WTC11 (cell line): ENCODE results near the gene CLDN7. TPM values are rescaled to one million over a fixed set of nuclear protein-coding genes. Genes with fewer than 3 reads are reported as not detected.

Source experiments
- ATAC-seq: fragments of 200-7000 bp; cut with Tn5 transposase; 2 replicates; pipeline ENCODE4 v1.10.0; 2021; ENCODE audit warnings: mild to moderate bottlenecking, moderate library complexity
- CTCF ChIA-PET: fragments of 300-600 bp; sonication (Branson Sonifier 250); formaldehyde crosslinking; loops from one replicate; lab custom pipeline; 2021; ENCODE audit warnings: antibody characterized with exemption; lab: Charles Lee
- POLR2A ChIA-PET: fragments of 350-600 bp; sonication (Branson Sonifier 250); formaldehyde crosslinking; loops from one replicate; lab custom pipeline; 2021; ENCODE audit warnings: antibody characterized with exemption; lab: Charles Lee
- DNase-seq: peaks from one replicate; pipeline ENCODE4 v3.0.0; 2021; ENCODE audit warnings: low spot score
- H3K27ac Mint-ChIP-seq: 2 replicates; pipeline ENCODE4 v1.8.0; 2021; ENCODE audit warnings: mixed read lengths
- H3K27me3 Mint-ChIP-seq: 2 replicates; pipeline ENCODE4 v1.8.0; 2021; ENCODE audit warnings: low read depth, mild to moderate bottlenecking, moderate library complexity, mixed read lengths
- H3K36me3 Mint-ChIP-seq: 2 replicates; pipeline ENCODE4 v1.8.0; 2021; ENCODE audit warnings: mixed read lengths
- H3K4me1 Mint-ChIP-seq: 2 replicates; pipeline ENCODE4 v1.8.0; 2022; ENCODE audit warnings: mixed read lengths
- H3K4me3 Mint-ChIP-seq: 2 replicates; pipeline ENCODE4 v1.8.0; 2021; ENCODE audit warnings: mild to moderate bottlenecking, moderate library complexity, mixed read lengths
- H3K9me3 Mint-ChIP-seq: 2 replicates; pipeline ENCODE4 v1.8.0; 2021; ENCODE audit warnings: mixed read lengths
- CBFB ChIP-seq: sonication (generic); formaldehyde crosslinking; IDR thresholded peaks from 2 replicates; pipeline ENCODE4 v1.8.1; 2022; ENCODE audit warnings: mild to moderate bottlenecking, low read depth, missing genetic modification reagents
- CREM ChIP-seq: sonication (generic); formaldehyde crosslinking; IDR thresholded peaks from 2 replicates; pipeline ENCODE4 v1.8.1; 2022; ENCODE audit warnings: mild to moderate bottlenecking, missing genetic modification reagents, moderate library complexity
- E2F4 ChIP-seq: sonication (generic); formaldehyde crosslinking; IDR thresholded peaks from 2 replicates; pipeline ENCODE4 v1.8.1; 2022; ENCODE audit warnings: low read depth, mild to moderate bottlenecking, moderate library complexity, missing genetic modification reagents, borderline replicate concordance
- E2F5 ChIP-seq: sonication (generic); formaldehyde crosslinking; IDR thresholded peaks from 2 replicates; pipeline ENCODE4 v1.8.1; 2022; ENCODE audit warnings: mild to moderate bottlenecking, moderate library complexity, missing genetic modification reagents
- ELF4 ChIP-seq: sonication (generic); formaldehyde crosslinking; IDR thresholded peaks from 2 replicates; pipeline ENCODE4 v1.8.1; 2022; ENCODE audit warnings: low read depth, mild to moderate bottlenecking, moderate library complexity, missing genetic modification reagents
- ETV6 ChIP-seq: sonication (generic); formaldehyde crosslinking; IDR thresholded peaks from 2 replicates; pipeline ENCODE4 v1.8.1; 2022; ENCODE audit warnings: mild to moderate bottlenecking, missing genetic modification reagents
- FOXP1 ChIP-seq: sonication (generic); formaldehyde crosslinking; IDR thresholded peaks from 2 replicates; pipeline ENCODE4 v1.8.0; 2022; ENCODE audit warnings: missing genetic modification reagents, mild to moderate bottlenecking, moderate library complexity, borderline replicate concordance
- KAT7 ChIP-seq: sonication (generic); formaldehyde crosslinking; IDR thresholded peaks from 2 replicates; pipeline ENCODE4 v1.8.1; 2023; ENCODE audit warnings: missing genetic modification reagents, mild to moderate bottlenecking, borderline replicate concordance
- MYBL2 ChIP-seq: sonication (generic); formaldehyde crosslinking; IDR thresholded peaks from 2 replicates; pipeline ENCODE4 v1.8.1; 2023; ENCODE audit warnings: mild to moderate bottlenecking, moderate library complexity, missing genetic modification reagents
- NFATC4 ChIP-seq: fragments of 250-450 bp; sonication (Bioruptor Pico); IDR thresholded peaks from 2 replicates; pipeline ENCODE4 v1.9.0; 2021; ENCODE audit warnings: mild to moderate bottlenecking
- NR1H2 ChIP-seq: sonication (generic); formaldehyde crosslinking; IDR thresholded peaks from 2 replicates; pipeline ENCODE4 v1.9.0; 2021; ENCODE audit warnings: mild to moderate bottlenecking, moderate library complexity, missing genetic modification reagents
- NR2C2 ChIP-seq: sonication (generic); formaldehyde crosslinking; IDR thresholded peaks from 2 replicates; pipeline ENCODE4 v1.8.0; 2022; ENCODE audit warnings: mild to moderate bottlenecking, missing genetic modification reagents
- PRRX2 ChIP-seq: fragments of 250-450 bp; sonication (Bioruptor Pico); IDR thresholded peaks from 2 replicates; pipeline ENCODE4 v1.8.0; 2021; ENCODE audit warnings: mild to moderate bottlenecking
- SP1 ChIP-seq: sonication (generic); formaldehyde crosslinking; conservative IDR thresholded peaks from 2 replicates; pipeline ENCODE4 v1.8.1; 2022; ENCODE audit warnings: missing genetic modification reagents
- total RNA-seq: library from RNA; stranded (reverse); gene quantifications from 3 replicates; pipeline ENCODE4 v1.2.3, GENCODE V29; 2021
- TF ChIP-seq, protein P1 (sequence below): fragments of 250-450 bp; sonication (Bioruptor Pico); IDR thresholded peaks from 2 replicates; pipeline ENCODE4 v2.1.2; 2022; ENCODE audit warnings: mild to moderate bottlenecking, moderate library complexity
- TF ChIP-seq, protein P2 (sequence below): sonication (generic); formaldehyde crosslinking; IDR thresholded peaks from 2 replicates; pipeline ENCODE4 v1.8.0; 2022; ENCODE audit warnings: mild to moderate bottlenecking, missing genetic modification reagents
- TF ChIP-seq, protein P3 (sequence below): sonication (generic); formaldehyde crosslinking; IDR thresholded peaks from 2 replicates; pipeline ENCODE4 v1.8.0; 2023; ENCODE audit warnings: mild to moderate bottlenecking, missing genetic modification reagents
- TF ChIP-seq, protein P4 (sequence below): sonication (generic); formaldehyde crosslinking; IDR thresholded peaks from 2 replicates; pipeline ENCODE4 v1.8.0; 2022; ENCODE audit warnings: mild to moderate bottlenecking, missing genetic modification reagents
- TF ChIP-seq, protein P5 (sequence below): sonication (generic); formaldehyde crosslinking; IDR thresholded peaks from 2 replicates; pipeline ENCODE4 v1.8.1; 2023; ENCODE audit warnings: mild to moderate bottlenecking, missing genetic modification reagents, moderate library complexity

Gene CLDN7
- total RNA-seq, 1 experiment from 2014 or later: 136 TPM

- TF ChIP-seq, protein P1, sequence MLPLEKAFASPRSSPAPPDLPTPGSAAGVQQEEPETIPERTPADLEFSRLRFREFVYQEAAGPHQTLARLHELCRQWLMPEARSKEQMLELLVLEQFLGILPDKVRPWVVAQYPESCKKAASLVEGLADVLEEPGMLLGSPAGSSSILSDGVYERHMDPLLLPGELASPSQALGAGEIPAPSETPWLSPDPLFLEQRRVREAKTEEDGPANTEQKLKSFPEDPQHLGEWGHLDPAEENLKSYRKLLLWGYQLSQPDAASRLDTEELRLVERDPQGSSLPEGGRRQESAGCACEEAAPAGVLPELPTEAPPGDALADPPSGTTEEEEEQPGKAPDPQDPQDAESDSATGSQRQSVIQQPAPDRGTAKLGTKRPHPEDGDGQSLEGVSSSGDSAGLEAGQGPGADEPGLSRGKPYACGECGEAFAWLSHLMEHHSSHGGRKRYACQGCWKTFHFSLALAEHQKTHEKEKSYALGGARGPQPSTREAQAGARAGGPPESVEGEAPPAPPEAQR (CRISPR knock-in tag): no peak
- TF ChIP-seq ELF4 (CRISPR knock-in tag): no peak
- no peak for TF ChIP-seq NR2C2 (CRISPR knock-in tag)
- TF ChIP-seq, protein P2, sequence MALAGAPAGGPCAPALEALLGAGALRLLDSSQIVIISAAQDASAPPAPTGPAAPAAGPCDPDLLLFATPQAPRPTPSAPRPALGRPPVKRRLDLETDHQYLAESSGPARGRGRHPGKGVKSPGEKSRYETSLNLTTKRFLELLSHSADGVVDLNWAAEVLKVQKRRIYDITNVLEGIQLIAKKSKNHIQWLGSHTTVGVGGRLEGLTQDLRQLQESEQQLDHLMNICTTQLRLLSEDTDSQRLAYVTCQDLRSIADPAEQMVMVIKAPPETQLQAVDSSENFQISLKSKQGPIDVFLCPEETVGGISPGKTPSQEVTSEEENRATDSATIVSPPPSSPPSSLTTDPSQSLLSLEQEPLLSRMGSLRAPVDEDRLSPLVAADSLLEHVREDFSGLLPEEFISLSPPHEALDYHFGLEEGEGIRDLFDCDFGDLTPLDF (CRISPR knock-in tag): no peak
- TF ChIP-seq NFATC4: no peak
- no peak for TF ChIP-seq NR1H2 (CRISPR knock-in tag)
- TF ChIP-seq, all 79 proteins: peak for 0
Measured at GRCh38 chr17:7241090-7241733, 21.1 kb downstream of the CLDN7 start (continued).

DNA sequence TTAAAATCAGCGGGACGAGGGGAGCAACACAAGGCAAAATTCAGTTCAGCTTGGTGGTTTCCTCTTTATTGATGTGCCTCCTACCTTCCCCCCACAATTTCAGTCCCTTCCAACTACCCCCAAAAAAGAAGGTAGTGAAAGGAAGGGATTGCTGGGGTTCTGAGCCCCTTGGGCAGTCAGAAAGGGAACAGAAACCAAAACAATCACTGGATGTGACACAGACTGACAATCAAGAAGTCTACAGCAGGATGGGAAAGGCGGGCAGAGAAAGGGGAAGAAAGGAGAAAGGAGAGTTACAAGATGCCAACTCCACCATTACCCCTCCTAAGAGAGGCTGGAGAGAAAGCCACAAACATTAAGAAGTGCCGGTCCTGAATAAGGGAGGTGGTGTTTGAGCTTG lies 21.9 kb downstream of the CLDN7 start:
- Mint-ChIP-seq H3K9me3 (no peaks in the 10 kb centered on the region), H3K4me1 (peaks cover 33% of the 10 kb centered on the region), H3K4me3 (peak overlapping the region; percentile 90), H3K27me3 (no peaks in the 10 kb centered on the region), H3K27ac (peak overlapping the region; percentile 89), H3K36me3 (peaks cover 35% of the 10 kb centered on the region)
- ChIA-PET POLR2A (interaction anchor here (1.6 kb wide), 1 partner anchor 11 kb away, joined by 5 read pairs; the partner anchor contains the start of genes CTDNEP1 and ELP5), CTCF (interaction anchor here (0.5 to 2.3 kb wide), 2 partner anchors 26 to 477 kb away, joined by 5 to 10 read pairs; no protein-coding TSS in a partner anchor)
- DNase-seq (no peak), ATAC-seq (no peak)
- TF ChIP-seq FOXP1 (no peak), PRRX2 (CRISPR knock-in tag) (no peak)

DNA sequence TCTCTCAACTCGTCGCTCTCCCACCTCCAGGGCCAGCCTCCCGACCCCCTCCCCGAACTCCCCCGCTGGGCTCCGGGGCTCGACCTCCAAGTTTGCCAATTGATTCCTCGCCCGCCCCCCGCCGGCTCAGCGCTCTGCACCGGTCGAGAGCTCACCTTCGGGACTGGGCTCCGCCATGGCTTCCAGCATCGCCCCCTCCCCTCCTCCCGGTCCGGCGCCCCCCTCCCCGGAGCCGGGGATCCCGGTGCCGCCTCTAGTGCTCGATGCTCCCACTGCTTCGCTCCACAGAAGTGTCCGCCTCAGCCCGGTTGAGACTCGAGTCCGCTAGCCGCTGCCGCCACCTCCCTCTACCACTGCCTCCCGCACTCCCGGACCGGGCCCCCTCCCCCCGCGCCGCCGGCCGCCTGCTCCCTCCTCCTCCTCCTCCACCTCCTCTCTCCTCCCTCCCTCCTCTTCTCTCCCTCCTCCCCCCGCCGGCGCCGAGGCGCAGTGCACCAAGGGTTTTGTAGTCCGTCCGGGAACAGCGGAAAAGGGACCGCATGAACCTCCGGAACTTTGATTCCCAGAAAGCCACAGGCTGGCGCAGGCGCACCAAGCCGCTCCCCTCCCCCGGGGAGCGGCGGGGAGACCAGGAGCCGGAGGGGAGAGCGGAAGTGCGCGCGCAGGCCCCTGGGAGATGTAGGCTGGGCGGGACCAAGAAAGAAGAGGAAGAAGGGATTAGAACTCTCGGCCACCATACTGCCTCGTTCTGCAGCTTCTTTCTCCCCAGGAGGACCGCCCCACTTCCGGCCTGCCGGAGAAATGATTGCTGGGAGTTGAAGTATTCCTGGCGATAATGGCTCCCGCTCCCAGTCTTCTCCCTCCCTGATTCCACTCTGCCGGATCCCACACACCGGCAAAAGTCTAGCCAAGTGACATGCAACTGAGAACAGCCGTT lies 22.9 kb downstream of the CLDN7 start, which contains the start of gene PHF23:
Gene PHF23 (minus strand): TSS at position 367 of the 937 bp plus-strand sequence. CDS start 178 bp downstream, at position 189.
- peak within 1 kb of the TSS; percentile 95 for H3K4me3 Mint-ChIP-seq
- DNase-seq (peak; percentile 99), ATAC-seq (peak; percentile 73)
- H3K9me3 Mint-ChIP-seq: no peaks in the 10 kb centered on the region
- H3K36me3 Mint-ChIP-seq: peaks cover 35% of the 10 kb centered on the region
- CTCF ChIA-PET: interaction anchor here (0.6 to 6.0 kb wide), 7 partner anchors 8 to 62 kb away, joined by 4 to 36 read pairs (median 6); partner anchors contain the start of genes ACADVL and DLG4
- POLR2A ChIA-PET: interaction anchor here (0.7 to 1.8 kb wide), 5 partner anchors 12 to 90 kb away, joined by 3 to 8 read pairs (median 4); partner anchors contain the start of genes ACADVL, CTDNEP1, ELP5 and NEURL4
- H3K27ac Mint-ChIP-seq: peak within 1 kb of the TSS; percentile 93
- H3K27me3 Mint-ChIP-seq: no peaks in the 10 kb centered on the region
- peaks cover 39% of the 10 kb centered on the region for H3K4me1 Mint-ChIP-seq
- TF ChIP-seq KAT7 (CRISPR knock-in tag) (peak; percentile 48; the same call in 1 of the 2 replicates), NFATC4 (no peak), E2F5 (CRISPR knock-in tag) (peak; percentile 66; the same call in 1 of the 2 replicates), E2F4 (CRISPR knock-in tag) (no peak), SP1 (CRISPR knock-in tag) (peak; percentile 63; the same call in 1 of the 2 replicates), MYBL2 (CRISPR knock-in tag) (0 out of 2 replicates have a peak, but pooled peaks have one; percentile 21), CREM (peak; percentile 23; the same call in 1 of the 2 replicates), CBFB (CRISPR knock-in tag) (0 out of 2 replicates have a peak, but pooled peaks have one; percentile 47), ETV6 (CRISPR knock-in tag) (0 out of 2 replicates have a peak, but pooled peaks have one; percentile 11)
- TF ChIP-seq, protein P3, sequence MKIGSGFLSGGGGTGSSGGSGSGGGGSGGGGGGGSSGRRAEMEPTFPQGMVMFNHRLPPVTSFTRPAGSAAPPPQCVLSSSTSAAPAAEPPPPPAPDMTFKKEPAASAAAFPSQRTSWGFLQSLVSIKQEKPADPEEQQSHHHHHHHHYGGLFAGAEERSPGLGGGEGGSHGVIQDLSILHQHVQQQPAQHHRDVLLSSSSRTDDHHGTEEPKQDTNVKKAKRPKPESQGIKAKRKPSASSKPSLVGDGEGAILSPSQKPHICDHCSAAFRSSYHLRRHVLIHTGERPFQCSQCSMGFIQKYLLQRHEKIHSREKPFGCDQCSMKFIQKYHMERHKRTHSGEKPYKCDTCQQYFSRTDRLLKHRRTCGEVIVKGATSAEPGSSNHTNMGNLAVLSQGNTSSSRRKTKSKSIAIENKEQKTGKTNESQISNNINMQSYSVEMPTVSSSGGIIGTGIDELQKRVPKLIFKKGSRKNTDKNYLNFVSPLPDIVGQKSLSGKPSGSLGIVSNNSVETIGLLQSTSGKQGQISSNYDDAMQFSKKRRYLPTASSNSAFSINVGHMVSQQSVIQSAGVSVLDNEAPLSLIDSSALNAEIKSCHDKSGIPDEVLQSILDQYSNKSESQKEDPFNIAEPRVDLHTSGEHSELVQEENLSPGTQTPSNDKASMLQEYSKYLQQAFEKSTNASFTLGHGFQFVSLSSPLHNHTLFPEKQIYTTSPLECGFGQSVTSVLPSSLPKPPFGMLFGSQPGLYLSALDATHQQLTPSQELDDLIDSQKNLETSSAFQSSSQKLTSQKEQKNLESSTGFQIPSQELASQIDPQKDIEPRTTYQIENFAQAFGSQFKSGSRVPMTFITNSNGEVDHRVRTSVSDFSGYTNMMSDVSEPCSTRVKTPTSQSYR (CRISPR knock-in tag): peak; percentile 77; the same call in 1 of the 2 replicates
- TF ChIP-seq, protein P4, sequence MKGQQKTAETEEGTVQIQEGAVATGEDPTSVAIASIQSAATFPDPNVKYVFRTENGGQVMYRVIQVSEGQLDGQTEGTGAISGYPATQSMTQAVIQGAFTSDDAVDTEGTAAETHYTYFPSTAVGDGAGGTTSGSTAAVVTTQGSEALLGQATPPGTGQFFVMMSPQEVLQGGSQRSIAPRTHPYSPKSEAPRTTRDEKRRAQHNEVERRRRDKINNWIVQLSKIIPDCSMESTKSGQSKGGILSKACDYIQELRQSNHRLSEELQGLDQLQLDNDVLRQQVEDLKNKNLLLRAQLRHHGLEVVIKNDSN: 0 out of 2 replicates have a peak, but pooled peaks have one; percentile 25
- TF ChIP-seq, protein P5, sequence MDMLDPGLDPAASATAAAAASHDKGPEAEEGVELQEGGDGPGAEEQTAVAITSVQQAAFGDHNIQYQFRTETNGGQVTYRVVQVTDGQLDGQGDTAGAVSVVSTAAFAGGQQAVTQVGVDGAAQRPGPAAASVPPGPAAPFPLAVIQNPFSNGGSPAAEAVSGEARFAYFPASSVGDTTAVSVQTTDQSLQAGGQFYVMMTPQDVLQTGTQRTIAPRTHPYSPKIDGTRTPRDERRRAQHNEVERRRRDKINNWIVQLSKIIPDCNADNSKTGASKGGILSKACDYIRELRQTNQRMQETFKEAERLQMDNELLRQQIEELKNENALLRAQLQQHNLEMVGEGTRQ (CRISPR knock-in tag): peak; percentile 44; the same call in 1 of the 2 replicates
